ENCODE results near the gene KIF1A.

The KIF1A gene

DNA sequence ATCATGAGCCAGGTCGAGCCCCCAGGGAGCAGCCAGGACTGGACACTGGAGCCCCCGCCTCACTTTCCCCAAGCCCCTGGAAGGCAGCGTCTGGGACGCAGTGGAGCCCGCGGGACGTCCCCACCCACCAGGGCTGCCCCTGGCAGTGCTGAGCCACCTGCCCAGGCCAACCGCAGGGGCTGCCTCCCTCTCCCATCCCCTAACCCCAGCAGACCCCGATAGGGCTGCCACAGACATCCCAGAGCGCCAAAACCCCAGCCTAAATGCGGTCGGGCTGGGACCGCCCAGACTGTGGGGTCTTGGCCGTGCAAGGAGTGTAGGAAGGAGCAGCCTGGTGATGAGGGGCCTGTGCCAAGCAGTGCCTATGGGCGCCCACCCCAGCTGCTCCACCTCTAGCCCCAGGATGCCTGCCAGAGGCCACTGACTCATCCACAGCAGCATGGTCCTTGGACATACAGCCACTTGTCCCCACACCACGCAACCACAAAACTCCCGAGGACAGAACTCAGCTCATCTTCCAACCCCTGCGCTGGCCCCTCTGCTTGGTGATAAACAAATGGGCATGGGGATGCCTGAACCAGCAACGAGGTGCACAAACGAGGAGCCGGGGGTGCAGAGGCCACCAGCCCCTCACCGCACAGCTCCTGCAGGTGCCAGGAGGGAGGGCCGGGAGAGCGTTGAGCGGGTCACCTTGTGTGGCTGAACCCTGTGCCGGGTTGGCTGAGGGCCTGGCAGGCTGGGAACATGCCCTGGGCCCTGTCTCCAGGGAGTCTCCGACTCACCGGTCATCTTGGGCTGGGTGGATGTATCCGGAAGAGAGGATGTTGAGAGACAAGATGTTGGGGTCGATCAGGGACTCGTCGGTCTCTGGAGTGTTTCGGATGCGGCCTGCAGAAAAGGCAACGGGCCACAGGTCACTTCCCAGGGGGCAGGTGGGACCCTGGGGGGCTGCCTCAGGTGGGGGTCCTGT is 83.5 kb downstream of the KIF1A start:
- Histone ChIP-seq H3K27me3 (ENCODE audit: insufficient read depth, low read length) (peaks cover 25% of the 10 kb centered on the region), H3K27ac (ENCODE audit: low read depth, low read length) (no peak overlapping the region), H3K4me3 (ENCODE audit: low read depth, low read length) (no peak overlapping the region)

GRCh38 chr2:240735476-240735875 is 84.5 kb downstream of the KIF1A start:
- H3K36me3 ChIP-seq (ENCODE audit: insufficient read depth, low read length), result no peaks in the 10 kb centered on the region
- no peak overlapping the region for H3K27ac ChIP-seq (ENCODE audit: low read depth, low read length)
- peaks cover 35% of the 10 kb centered on the region for H3K27me3 ChIP-seq (ENCODE audit: insufficient read depth, low read length)
- no peak overlapping the region for H3K4me3 ChIP-seq (ENCODE audit: low read depth, low read length)
- peaks cover 3% of the 10 kb centered on the region for H3K4me1 ChIP-seq (ENCODE audit: control insufficient read depth, insufficient read depth, low read length, unreplicated experiment)
- no peak overlapping the region for H2AFZ ChIP-seq (ENCODE audit: low read length, unreplicated experiment)
- H3K79me2 ChIP-seq (ENCODE audit: control insufficient read depth, insufficient read depth, low read length, unreplicated experiment), result no peaks in the 10 kb centered on the region

More for the DNA sequence above, 83.5 kb downstream of the KIF1A start:
- H3K79me2 ChIP-seq (ENCODE audit: control insufficient read depth, insufficient read depth, low read length, unreplicated experiment), result no peaks in the 10 kb centered on the region
- H3K36me3 ChIP-seq (ENCODE audit: insufficient read depth, low read length), result no peaks in the 10 kb centered on the region
- H2AFZ ChIP-seq (ENCODE audit: low read length, unreplicated experiment), result no peak overlapping the region
- H3K4me1 ChIP-seq (ENCODE audit: control insufficient read depth, insufficient read depth, low read length, unreplicated experiment), result peaks cover 3% of the 10 kb centered on the region

GRCh38 chr2:240734756-240735155 is 85.3 kb downstream of the KIF1A start:
- Histone ChIP-seq H3K4me1 (ENCODE audit: control insufficient read depth, insufficient read depth, low read length, unreplicated experiment) (peaks cover 3% of the 10 kb centered on the region), H3K27ac (ENCODE audit: low read depth, low read length) (no peak overlapping the region), H3K4me3 (ENCODE audit: low read depth, low read length) (no peak overlapping the region), H3K79me2 (ENCODE audit: control insufficient read depth, insufficient read depth, low read length, unreplicated experiment) (no peaks in the 10 kb centered on the region), H3K27me3 (ENCODE audit: insufficient read depth, low read length) (peaks cover 40% of the 10 kb centered on the region), H3K36me3 (ENCODE audit: insufficient read depth, low read length) (no peaks in the 10 kb centered on the region), H2AFZ (ENCODE audit: low read length, unreplicated experiment) (no peak overlapping the region)

DNA sequence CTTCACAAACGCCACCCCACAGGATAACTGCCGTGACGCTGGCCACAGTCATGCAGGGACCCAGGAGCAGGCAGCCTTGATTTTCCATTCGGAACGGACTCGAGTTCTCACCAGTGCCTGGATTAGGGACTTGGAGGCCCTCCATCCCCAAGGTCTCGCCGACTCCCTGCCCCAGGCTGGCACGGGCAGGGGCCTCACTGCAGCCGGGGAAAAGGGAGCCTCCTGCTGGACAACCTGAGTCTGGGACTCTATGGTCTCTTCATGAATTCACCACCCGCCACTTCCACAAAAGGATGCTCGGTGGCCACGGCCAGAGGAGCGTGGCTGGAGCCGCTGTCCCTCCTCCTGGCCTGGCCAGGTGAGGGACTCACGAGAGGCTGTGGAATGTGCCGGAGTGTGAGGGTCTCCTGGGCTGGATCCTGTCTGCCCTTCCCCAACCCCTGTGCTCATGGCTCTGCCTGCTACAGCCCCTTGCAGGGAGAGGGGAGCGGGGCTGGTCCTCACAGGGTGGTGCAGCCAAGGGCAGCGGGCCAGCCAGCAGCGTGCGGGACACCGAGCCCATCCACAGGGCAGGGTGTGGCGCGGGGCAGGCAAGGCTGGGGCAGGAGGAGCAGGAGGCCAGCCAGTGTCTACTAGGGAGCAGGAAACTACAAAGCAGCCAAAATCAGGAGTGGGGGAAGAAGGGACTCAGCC is 86.1 kb downstream of the KIF1A start:
- H3K79me2 ChIP-seq (ENCODE audit: control insufficient read depth, insufficient read depth, low read length, unreplicated experiment), result no peaks in the 10 kb centered on the region
- H3K27ac ChIP-seq (ENCODE audit: low read depth, low read length), result no peak overlapping the region
- no peak overlapping the region for H2AFZ ChIP-seq (ENCODE audit: low read length, unreplicated experiment)
- H3K36me3 ChIP-seq (ENCODE audit: insufficient read depth, low read length), result no peaks in the 10 kb centered on the region
- H3K4me1 ChIP-seq (ENCODE audit: control insufficient read depth, insufficient read depth, low read length, unreplicated experiment), result peaks cover 3% of the 10 kb centered on the region
- H3K27me3 ChIP-seq (ENCODE audit: insufficient read depth, low read length), result peaks cover 33% of the 10 kb centered on the region
- no peak overlapping the region for H3K4me3 ChIP-seq (ENCODE audit: low read depth, low read length)

DNA sequence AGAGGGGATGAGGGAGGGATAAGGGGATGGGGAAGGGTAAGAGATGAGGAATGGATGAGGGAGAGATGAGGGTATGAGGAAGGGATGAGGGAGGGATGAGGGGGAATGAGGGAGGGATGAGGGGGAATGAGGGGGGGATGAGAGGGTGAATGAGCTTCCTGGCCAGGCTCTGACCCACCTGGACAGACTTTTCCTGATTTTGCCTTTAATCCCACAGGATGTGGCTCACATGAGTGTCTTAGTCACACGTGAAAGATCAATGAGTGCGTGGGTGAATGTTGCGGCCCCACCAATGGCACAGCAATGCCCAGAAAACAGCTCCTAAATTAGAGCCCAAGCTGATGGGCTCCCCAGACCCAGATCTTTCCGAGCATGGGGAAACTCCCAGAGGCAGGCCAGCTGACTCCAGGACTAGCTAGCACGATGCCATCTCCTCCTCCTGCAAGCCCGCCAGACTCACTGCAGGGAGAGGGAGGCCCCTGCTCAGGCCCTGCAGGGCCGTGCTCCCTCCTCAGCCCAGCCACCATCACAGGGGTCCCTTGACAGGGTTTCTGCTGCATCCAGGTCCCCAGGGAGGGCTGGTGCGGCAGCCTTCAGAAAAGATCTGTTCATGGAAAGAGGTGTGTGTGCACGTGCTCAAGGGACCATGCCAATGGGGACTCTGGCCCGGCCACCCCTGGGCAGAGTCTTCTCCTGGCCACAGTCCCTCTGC is 87.0 kb downstream of the KIF1A start:
- peaks cover 25% of the 10 kb centered on the region for H3K27me3 ChIP-seq (ENCODE audit: insufficient read depth, low read length)
- no peak overlapping the region for H3K4me3 ChIP-seq (ENCODE audit: low read depth, low read length)
- H3K27ac ChIP-seq (ENCODE audit: low read depth, low read length), result no peak overlapping the region
- peaks cover 3% of the 10 kb centered on the region for H3K4me1 ChIP-seq (ENCODE audit: control insufficient read depth, insufficient read depth, low read length, unreplicated experiment)
- no peaks in the 10 kb centered on the region for H3K79me2 ChIP-seq (ENCODE audit: control insufficient read depth, insufficient read depth, low read length, unreplicated experiment)
- H2AFZ ChIP-seq (ENCODE audit: low read length, unreplicated experiment), result no peak overlapping the region
- no peaks in the 10 kb centered on the region for H3K36me3 ChIP-seq (ENCODE audit: insufficient read depth, low read length)

DNA sequence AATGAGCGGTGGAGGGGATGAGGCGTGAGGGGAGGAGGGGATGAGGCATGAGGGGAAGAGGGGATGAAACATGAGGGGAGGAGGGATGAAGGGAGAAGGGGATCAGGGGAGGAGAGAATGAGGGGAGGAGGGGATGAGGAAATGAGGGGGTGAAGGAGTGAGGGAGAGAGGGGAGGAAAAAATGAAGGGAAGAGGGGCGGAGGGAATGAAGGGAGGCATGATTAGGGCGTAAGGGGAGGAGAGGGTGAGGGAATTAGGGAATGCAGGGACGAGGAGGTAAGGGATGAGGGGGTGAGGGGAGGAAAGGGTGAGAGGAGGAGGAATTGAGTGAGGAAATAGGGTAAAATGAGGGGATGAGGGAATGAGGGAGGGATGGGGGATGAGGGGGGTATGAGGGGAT is 87.8 kb downstream of the KIF1A start:
- H3K79me2 ChIP-seq (ENCODE audit: control insufficient read depth, insufficient read depth, low read length, unreplicated experiment), result no peaks in the 10 kb centered on the region
- H3K4me1 ChIP-seq (ENCODE audit: control insufficient read depth, insufficient read depth, low read length, unreplicated experiment), result peaks cover 3% of the 10 kb centered on the region
- H2AFZ ChIP-seq (ENCODE audit: low read length, unreplicated experiment), result no peak overlapping the region
- H3K27me3 ChIP-seq (ENCODE audit: insufficient read depth, low read length), result peaks cover 23% of the 10 kb centered on the region
- H3K27ac ChIP-seq (ENCODE audit: low read depth, low read length), result no peak overlapping the region
- no peak overlapping the region for H3K4me3 ChIP-seq (ENCODE audit: low read depth, low read length)
- H3K36me3 ChIP-seq (ENCODE audit: insufficient read depth, low read length), result no peaks in the 10 kb centered on the region

- H3K27me3 ChIP-seq (ENCODE audit: insufficient read depth, low read length), result peaks cover 16% of the 10 kb centered on the region
- H3K4me3 ChIP-seq (ENCODE audit: low read depth, low read length), result no peak overlapping the region
- no peaks in the 10 kb centered on the region for H3K4me1 ChIP-seq (ENCODE audit: control insufficient read depth, insufficient read depth, low read length, unreplicated experiment)
- H3K27ac ChIP-seq (ENCODE audit: low read depth, low read length), result no peak overlapping the region
- H3K79me2 ChIP-seq (ENCODE audit: control insufficient read depth, insufficient read depth, low read length, unreplicated experiment), result no peaks in the 10 kb centered on the region
- no peaks in the 10 kb centered on the region for H3K36me3 ChIP-seq (ENCODE audit: insufficient read depth, low read length)
- no peak overlapping the region for H2AFZ ChIP-seq (ENCODE audit: low read length, unreplicated experiment)
Observed at GRCh38 chr2:240731178-240731545, 88.9 kb downstream of the KIF1A start.

- no peaks in the 10 kb centered on the region for H3K4me1 ChIP-seq (ENCODE audit: control insufficient read depth, insufficient read depth, low read length, unreplicated experiment)
- H3K27me3 ChIP-seq (ENCODE audit: insufficient read depth, low read length), result peaks cover 16% of the 10 kb centered on the region
- H3K79me2 ChIP-seq (ENCODE audit: control insufficient read depth, insufficient read depth, low read length, unreplicated experiment), result no peaks in the 10 kb centered on the region
- H2AFZ ChIP-seq (ENCODE audit: low read length, unreplicated experiment), result no peak overlapping the region
- no peak overlapping the region for H3K27ac ChIP-seq (ENCODE audit: low read depth, low read length)
- no peaks in the 10 kb centered on the region for H3K36me3 ChIP-seq (ENCODE audit: insufficient read depth, low read length)
- no peak overlapping the region for H3K4me3 ChIP-seq (ENCODE audit: low read depth, low read length)
Observed at GRCh38 chr2:240730501-240731177, 89.4 kb downstream of the KIF1A start.

GRCh38 chr2:240728827-240729226 is 91.2 kb downstream of the KIF1A start:
- Histone ChIP-seq H2AFZ (ENCODE audit: low read length, unreplicated experiment) (no peak overlapping the region), H3K27me3 (ENCODE audit: insufficient read depth, low read length) (peaks cover 16% of the 10 kb centered on the region), H3K4me3 (ENCODE audit: low read depth, low read length) (no peak overlapping the region), H3K79me2 (ENCODE audit: control insufficient read depth, insufficient read depth, low read length, unreplicated experiment) (no peaks in the 10 kb centered on the region), H3K4me1 (ENCODE audit: control insufficient read depth, insufficient read depth, low read length, unreplicated experiment) (no peaks in the 10 kb centered on the region), H3K36me3 (ENCODE audit: insufficient read depth, low read length) (no peaks in the 10 kb centered on the region), H3K27ac (ENCODE audit: low read depth, low read length) (no peak overlapping the region)

GRCh38 chr2:240728361-240728760 is 91.7 kb downstream of the KIF1A start:
- Histone ChIP-seq H3K4me3 (ENCODE audit: low read depth, low read length) (no peak overlapping the region), H3K27me3 (ENCODE audit: insufficient read depth, low read length) (peaks cover 16% of the 10 kb centered on the region), H3K27ac (ENCODE audit: low read depth, low read length) (no peak overlapping the region), H2AFZ (ENCODE audit: low read length, unreplicated experiment) (no peak overlapping the region), H3K79me2 (ENCODE audit: control insufficient read depth, insufficient read depth, low read length, unreplicated experiment) (no peaks in the 10 kb centered on the region), H3K4me1 (ENCODE audit: control insufficient read depth, insufficient read depth, low read length, unreplicated experiment) (no peaks in the 10 kb centered on the region), H3K36me3 (ENCODE audit: insufficient read depth, low read length) (no peaks in the 10 kb centered on the region)

Measured in ACC112 (cell line).